Mucosa of rectum (tissue), 2 donors: ENCODE results near the gene THAP6.

ENCODE experiments used
- H3K27ac ChIP-seq, 2 donors: one replicate each; pipeline ENCODE4 v1.7.0; 2013; ENCODE audit warnings: inconsistent platforms in 2 of 2, low read depth in 2 of 2, low read length in 2 of 2
- H3K27me3 ChIP-seq, 2 donors: one replicate each; pipeline ENCODE4 v1.7.0; 2013; ENCODE audit warnings: low read length in 2 of 2; ENCODE audit not compliant: control insufficient read depth in 2 of 2, insufficient read depth in 2 of 2
- H3K36me3 ChIP-seq, 2 donors: one replicate each; pipeline ENCODE4 v1.7.0; 2013; ENCODE audit warnings: low read length in 2 of 2; ENCODE audit not compliant: control insufficient read depth in 2 of 2, insufficient read depth in 2 of 2
- H3K4me1 ChIP-seq, 2 donors: one replicate each; pipeline ENCODE4 v1.7.0; 2013; ENCODE audit warnings: low read length in 2 of 2, mild to moderate bottlenecking in 1 of 2; ENCODE audit not compliant: control insufficient read depth in 2 of 2, insufficient read depth in 2 of 2
- H3K4me3 ChIP-seq, 2 donors: one replicate each; pipeline ENCODE4 v1.7.0; 2013; ENCODE audit warnings: low read length in 2 of 2
- H3K9ac ChIP-seq, 2 donors: one replicate each; pipeline ENCODE4 v1.7.0; 2013; ENCODE audit warnings: low read length in 2 of 2, low read depth in 1 of 2, mild to moderate bottlenecking in 1 of 2
- H3K9me3 ChIP-seq, 2 donors: one replicate each; pipeline ENCODE4 v1.7.0; 2013; ENCODE audit warnings: low read length in 2 of 2; ENCODE audit not compliant: control insufficient read depth in 2 of 2
- donor health status: healthy.
- donor health status: Normal muscosa, but diverticular disease.

Gene THAP6

DNA sequence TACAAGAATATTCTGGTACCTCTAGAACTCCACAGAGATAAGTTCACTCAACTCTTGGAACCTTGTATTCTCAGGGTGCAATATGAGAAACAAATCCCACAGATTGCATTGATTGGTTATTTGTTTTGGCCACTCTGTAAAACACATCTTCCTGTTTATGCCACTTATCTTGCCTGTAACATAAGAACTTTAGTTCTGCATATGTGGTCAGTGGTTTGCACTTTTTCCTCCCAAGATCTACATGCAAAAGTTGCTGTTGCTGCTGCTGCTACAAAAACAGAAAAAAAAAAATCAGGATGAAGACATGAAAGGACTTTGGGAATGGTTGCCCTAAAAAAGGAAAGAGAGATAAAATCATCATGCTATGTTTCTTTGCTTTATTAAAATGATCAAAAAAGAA, 51.2 kb downstream of the THAP6 start:
- H3K4me1 ChIP-seq: no peaks in the 10 kb centered on the region
- H3K4me3 ChIP-seq: no peak overlapping the region
- H3K27ac ChIP-seq: no peak overlapping the region
- no peaks in the 10 kb centered on the region for H3K9me3 ChIP-seq
- no peak overlapping the region for H3K9ac ChIP-seq
- H3K36me3 ChIP-seq: no peaks in the 10 kb centered on the region
- H3K27me3 ChIP-seq: no peaks in the 10 kb centered on the region

DNA sequence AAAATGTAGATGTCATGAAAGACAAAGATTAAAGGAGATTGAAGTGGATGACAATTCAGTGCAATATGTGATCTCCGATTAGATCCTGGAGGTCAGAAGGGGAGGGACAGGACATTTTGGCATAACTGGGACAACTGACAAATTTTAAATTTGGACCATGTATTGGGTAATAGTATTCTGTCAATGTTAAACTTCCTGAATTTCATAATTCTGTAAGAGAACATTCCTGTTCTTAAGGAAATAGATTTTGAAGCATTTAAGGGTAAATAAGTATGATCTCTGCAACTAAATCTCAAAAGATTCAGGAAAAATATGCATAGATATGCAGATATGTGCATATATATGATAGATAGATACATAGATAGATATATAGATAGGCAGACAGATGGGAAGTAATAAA, 52.6 kb downstream of the THAP6 start:
- no peaks in the 10 kb centered on the region for H3K36me3 ChIP-seq
- H3K4me1 ChIP-seq: no peaks in the 10 kb centered on the region
- no peak overlapping the region for H3K9ac ChIP-seq
- H3K27ac ChIP-seq: no peak overlapping the region
- no peaks in the 10 kb centered on the region for H3K27me3 ChIP-seq
- no peaks in the 10 kb centered on the region for H3K9me3 ChIP-seq
- no peak overlapping the region for H3K4me3 ChIP-seq

DNA sequence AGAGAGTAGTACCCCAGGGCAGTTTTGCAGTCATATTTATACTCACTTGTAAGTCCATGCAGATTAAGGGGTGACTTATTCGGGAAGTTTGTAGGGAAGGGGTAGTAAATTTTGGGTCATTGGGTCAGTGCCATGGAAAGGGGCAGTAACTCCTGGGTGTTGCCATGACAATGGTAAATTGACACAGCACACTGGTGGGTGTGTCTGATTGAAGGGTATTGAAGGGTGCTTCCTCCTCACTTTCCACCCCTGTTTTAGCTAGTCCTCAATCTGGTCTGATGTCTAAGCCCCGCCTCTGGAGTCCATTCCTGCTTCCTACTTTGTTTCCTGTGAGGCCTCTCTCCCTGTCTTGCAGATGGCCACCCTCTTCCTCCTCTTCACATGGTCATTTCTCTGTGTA, 53.5 kb downstream of the THAP6 start:
- no peak overlapping the region for H3K27ac ChIP-seq
- H3K4me3 ChIP-seq: no peak overlapping the region
- no peaks in the 10 kb centered on the region for H3K27me3 ChIP-seq
- no peaks in the 10 kb centered on the region for H3K9me3 ChIP-seq
- no peak overlapping the region for H3K9ac ChIP-seq
- no peaks in the 10 kb centered on the region for H3K4me1 ChIP-seq
- no peaks in the 10 kb centered on the region for H3K36me3 ChIP-seq
